H1 (cell line): ENCODE measurements around the gene OGFOD3. TPM values are rescaled to one million over a fixed set of nuclear protein-coding genes. Genes with fewer than 3 reads are reported as not detected.

Experiments used
- CHD7 ChIP-seq: fragments of 300-600 bp; sonication (generic); IDR thresholded peaks from 2 replicates; pipeline ENCODE4 v1.7.1; 2012; ENCODE audit warnings: low read length, moderate library complexity, mild to moderate bottlenecking, inconsistent platforms; ENCODE audit not compliant: insufficient replicate concordance
- RAD21 ChIP-seq, 2 experiments: IDR thresholded peaks in 1 of 2; conservative IDR thresholded peaks in 1 of 2; 2 replicates each; pipeline ENCODE4 v1.6.1; 2011; ENCODE audit warnings: low read depth in 2 of 2, low read length in 2 of 2, improper control_type of control experiment in 1 of 2, inconsistent platforms in 1 of 2, mild to moderate bottlenecking in 1 of 2, moderate library complexity in 1 of 2
- SP2 ChIP-seq: IDR thresholded peaks from 2 replicates; pipeline ENCODE4 v1.6.1; 2012; ENCODE audit warnings: mild to moderate bottlenecking, low read length, inconsistent platforms
- SUZ12 ChIP-seq: fragments of 200-600 bp; sonication (generic); IDR thresholded peaks from 2 replicates; pipeline ENCODE4 v1.6.1; 2012; ENCODE audit warnings: mild to moderate bottlenecking, inconsistent platforms, low read length, moderate library complexity, mixed read lengths
- TCF12 ChIP-seq: IDR thresholded peaks from 2 replicates; pipeline ENCODE4 v1.6.1; 2011; ENCODE audit warnings: low read depth, mild to moderate bottlenecking, low read length
- USF2 ChIP-seq: IDR thresholded peaks from 2 replicates; pipeline ENCODE4 v1.6.1; 2011; ENCODE audit warnings: low read length, improper control_type of control experiment
- polyA plus RNA-seq, 7 experiments: library from polyadenylated mRNA; depleted of rRNA in 3 of 7; stranded (reverse) in 5 of 7; unstranded in 2 of 7; fragments of >200 nt in 5 of 7; fragments of 200-250 nt in 2 of 7; gene quantifications; 1 replicate in 5 of 7; 2 replicates in 1 of 7; 4 replicates in 1 of 7; pipeline versions ENCODE4 v1.2.1 to v1.2.3, GENCODE V29; 2011 to 2013; ENCODE audit warnings: missing spikeins in 2 of 7, mixed read lengths in 2 of 7
- total RNA-seq: library from RNA; stranded (reverse); fragmentation: NEBNext Ultra II Directional; extraction: Animal tissue kit (Norgen Biotek cat#: 25700); gene quantifications from 2 replicates; pipeline ENCODE4 v1.2.1, GENCODE V29; 2021

Gene OGFOD3
- total and polyA plus RNA-seq, 2 of the 8 experiments (the other 6 are each of a cell fraction or from before 2014, with no cell fraction given) = 21.1 to 21.8 TPM

- no peak for TF ChIP-seq CHD7
- TF ChIP-seq SP2 = no peak
- peak; percentile 94 for TF ChIP-seq RAD21 (IDR thresholded peaks at IDR 0.05 in 1 of 2, conservative IDR thresholded peaks at IDR 0.05 in 1 of 2; ENCODE audit: low read depth in 2 of 2, low read length in 2 of 2)
- TF ChIP-seq TCF12 = no peak
- no peak for TF ChIP-seq SUZ12
- no peak for TF ChIP-seq USF2
Measured at GRCh38 chr17:82351713-82352488, 66.5 kb downstream of the OGFOD3 start (continued).
